Activated CD8-positive, alpha-beta T cell treated with anti-CD3 and anti-CD28 coated beads for 36 hours (primary cell): ENCODE results near the gene SLC25A26. TPM values are rescaled to one million over a fixed set of nuclear protein-coding genes. Genes with fewer than 3 reads are reported as not detected.

Experiments used
- ATAC-seq: fragments of 200-7000 bp; cut with Tn5 transposase; one replicate; pipeline ENCODE4 v1.10.0; 2021; ENCODE audit warnings: mild to moderate bottlenecking, moderate library complexity
- CTCF ChIA-PET: fragments of 350-600 bp; sonication (Branson Sonifier 250); formaldehyde crosslinking; loops from one replicate; lab custom pipeline; 2021; ENCODE audit warnings: antibody characterized with exemption; lab: Charles Lee
- POLR2A ChIA-PET: fragments of 350-600 bp; sonication (Branson Sonifier 250); formaldehyde crosslinking; loops from one replicate; lab custom pipeline; 2021; ENCODE audit warnings: antibody characterized with exemption; lab: Charles Lee
- DNase-seq: peaks from one replicate; pipeline ENCODE4 v3.0.0-alpha.2; 2020
- H3K27ac Mint-ChIP-seq: one replicate; pipeline ENCODE4 v1.8.0; 2021; ENCODE audit warnings: mild to moderate bottlenecking, mixed read lengths
- H3K27me3 Mint-ChIP-seq: one replicate; pipeline ENCODE4 v1.8.0; 2021; ENCODE audit warnings: mixed read lengths
- H3K36me3 Mint-ChIP-seq: one replicate; pipeline ENCODE4 v1.8.0; 2021; ENCODE audit warnings: low read depth, mixed read lengths
- H3K4me1 Mint-ChIP-seq: one replicate; pipeline ENCODE4 v1.8.0; 2021; ENCODE audit warnings: low read depth, mixed read lengths
- H3K4me3 Mint-ChIP-seq: one replicate; pipeline ENCODE4 v1.8.0; 2021; ENCODE audit warnings: mild to moderate bottlenecking, moderate library complexity, mixed read lengths
- H3K9me3 Mint-ChIP-seq: one replicate; pipeline ENCODE4 v1.8.0; 2021; ENCODE audit warnings: mixed read lengths
- CTCF ChIP-seq: fragments of 200-600 bp; IDR thresholded peaks from one replicate; pipeline ENCODE4 v1.8.0; 2022; ENCODE audit warnings: antibody characterized with exemption, mild to moderate bottlenecking
- intact Hi-C: fragments of 100-400 bp; cut with micrococcal nuclease; formaldehyde crosslinking; loops from one replicate; pipeline ENCODE4 v1.10.0; 2022
- total RNA-seq, 2 experiments: library from RNA; stranded (reverse); gene quantifications; one replicate each; pipeline ENCODE4 v1.2.3, GENCODE V29; 2021

The SLC25A26 gene
- total RNA-seq, 2 experiments from 2014 or later: 28.5 to 31.0 TPM

- H3K4me3 Mint-ChIP-seq: no peak overlapping the region
- H3K36me3 Mint-ChIP-seq: peaks cover 3% of the 10 kb centered on the region
- peaks cover 9% of the 10 kb centered on the region for H3K4me1 Mint-ChIP-seq
- intact Hi-C loops: loop anchor here (5.0 kb wide), 1 partner anchor 92 kb away; the partner anchor contains the start of gene LRIG1
- ChIA-PET CTCF (interaction anchor here (0.5 to 3.2 kb wide), 5 partner anchors 17 to 406 kb away, joined by 3 to 36 read pairs (median 4); no protein-coding TSS in a partner anchor), POLR2A (no interaction called here)
- H3K9me3 Mint-ChIP-seq: no peaks in the 10 kb centered on the region
- no peak overlapping the region for H3K27ac Mint-ChIP-seq
- no peaks in the 10 kb centered on the region for H3K27me3 Mint-ChIP-seq
- DNase-seq (no peak), ATAC-seq (no peak)
- no peak for TF ChIP-seq CTCF
Observed at GRCh38 chr3:66409771-66410754, 189.3 kb downstream of the SLC25A26 start.

GRCh38 chr3:66410976-66411375 lies 190.2 kb downstream of the SLC25A26 start:
- no peak for TF ChIP-seq CTCF
- intact Hi-C loops: no loop called here
- Mint-ChIP-seq H3K27ac (no peak overlapping the region), H3K36me3 (peaks cover 3% of the 10 kb centered on the region), H3K4me1 (peaks cover 9% of the 10 kb centered on the region), H3K4me3 (no peak overlapping the region), H3K27me3 (no peaks in the 10 kb centered on the region), H3K9me3 (no peaks in the 10 kb centered on the region)
- ChIA-PET CTCF (interaction anchor here (0.5 to 1.5 kb wide), 4 partner anchors 33 to 411 kb away, joined by 3 to 6 read pairs (median 4); no protein-coding TSS in a partner anchor), POLR2A (no interaction called here)
- DNase-seq (no peak), ATAC-seq (no peak)

GRCh38 chr3:66411474-66411873 lies 190.7 kb downstream of the SLC25A26 start:
- no peaks in the 10 kb centered on the region for H3K9me3 Mint-ChIP-seq
- peaks cover 3% of the 10 kb centered on the region for H3K36me3 Mint-ChIP-seq
- H3K4me1 Mint-ChIP-seq: peaks cover 9% of the 10 kb centered on the region
- no peak overlapping the region for H3K4me3 Mint-ChIP-seq
- ATAC-seq (no peak), DNase-seq (no peak)
- POLR2A ChIA-PET: no interaction called here
- CTCF ChIA-PET: interaction anchor here (0.9 to 1.5 kb wide), 2 partner anchors 33 to 411 kb away, joined by 3 read pairs; no protein-coding TSS in a partner anchor
- H3K27me3 Mint-ChIP-seq: no peaks in the 10 kb centered on the region
- no peak overlapping the region for H3K27ac Mint-ChIP-seq
- TF ChIP-seq CTCF: no peak
- intact Hi-C loops: no loop called here

- H3K9me3 Mint-ChIP-seq: no peaks in the 10 kb centered on the region
- POLR2A ChIA-PET: no interaction called here
- H3K27ac Mint-ChIP-seq: no peak overlapping the region
- intact Hi-C loops: no loop called here
- peaks cover 9% of the 10 kb centered on the region for H3K4me1 Mint-ChIP-seq
- no peaks in the 10 kb centered on the region for H3K27me3 Mint-ChIP-seq
- CTCF ChIA-PET: interaction anchor here (0.9 to 1.5 kb wide), 2 partner anchors 34 to 410 kb away, joined by 3 read pairs; no protein-coding TSS in a partner anchor
- ATAC-seq (no peak), DNase-seq (no peak)
- H3K36me3 Mint-ChIP-seq: peaks cover 3% of the 10 kb centered on the region
- no peak overlapping the region for H3K4me3 Mint-ChIP-seq
- TF ChIP-seq CTCF: no peak
Observed at GRCh38 chr3:66411961-66412887, 191.4 kb downstream of the SLC25A26 start.
